ENCODE measurements around the gene ANKRD45. TPM values are rescaled to one million over a fixed set of nuclear protein-coding genes. Genes with fewer than 3 reads are reported as not detected.
"Not testable (repeated sequence)": the region's sequence is repeated elsewhere in the genome, so short reads cannot be mapped to it uniquely, and the experiment has no call there.

The ANKRD45 gene
- total RNA-seq, 3 donors from 2014 or later (not counting 1 experiment from before 2014, with no cell fraction given): not detected

DNA sequence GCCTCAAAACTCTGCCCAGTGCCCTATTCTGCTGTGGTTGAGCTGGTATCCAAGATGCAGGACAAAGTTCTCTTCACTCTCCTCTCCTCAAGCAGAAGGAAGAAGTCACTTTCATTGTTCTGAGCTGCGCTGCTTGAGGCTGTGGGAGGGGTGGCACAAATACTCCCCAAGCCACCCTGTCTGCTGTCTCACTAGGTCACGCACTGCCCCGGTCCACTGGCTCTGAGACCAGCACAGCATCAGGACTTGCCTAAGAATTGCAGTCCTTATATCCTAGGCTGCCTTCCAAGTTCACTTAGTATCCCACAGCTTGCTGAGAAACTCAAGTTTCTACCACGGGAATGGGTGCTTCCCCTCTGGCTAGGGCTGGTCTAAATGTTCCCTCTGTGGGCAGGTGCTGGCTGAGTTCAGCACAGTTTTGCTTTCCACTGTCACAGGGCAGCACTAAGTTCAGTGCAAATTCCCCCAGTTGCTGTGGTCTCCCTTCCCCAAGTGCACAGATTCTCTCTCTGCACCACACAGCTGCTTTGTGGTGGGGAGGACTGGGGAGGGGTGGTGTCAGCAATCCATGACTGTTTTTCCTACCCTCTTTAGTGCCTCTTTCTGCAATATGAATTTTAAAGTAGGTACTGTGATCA is 99.2 kb downstream of the ANKRD45 start:
- no peaks in the 10 kb centered on the region for H3K9me3 ChIP-seq (ENCODE audit: control insufficient read depth, insufficient read depth, low read length)
- 76% methylated on average over 4 of the region's 4 CpGs for WGBS (ENCODE audit: insufficient coverage)
- peaks cover 2% of the 10 kb centered on the region for H3K27me3 ChIP-seq (ENCODE audit: control insufficient read depth, insufficient read depth, low read length)
- H3K27me3 Mint-ChIP-seq (ENCODE audit: low read depth in 2 of 2): peaks cover 24 to 43% of the 10 kb centered on the region in 2 donors
- ATAC-seq (no peak), DNase-seq (no peak)
- intact Hi-C loops (cut with micrococcal nuclease): no loop called here
- H3K27ac ChIP-seq (ENCODE audit: low read length): no peak overlapping the region
- H3K4me1 Mint-ChIP-seq: no peaks in the 10 kb centered on the region
- peaks cover 23% of the 10 kb centered on the region for H3K36me3 Mint-ChIP-seq
- H3K4me1 ChIP-seq (ENCODE audit: control insufficient read depth, insufficient read depth, low read length): peaks cover 3% of the 10 kb centered on the region
- H3K9me3 Mint-ChIP-seq: peaks cover 2 to 12% of the 10 kb centered on the region in 2 donors
- TF ChIP-seq, protein P1, sequence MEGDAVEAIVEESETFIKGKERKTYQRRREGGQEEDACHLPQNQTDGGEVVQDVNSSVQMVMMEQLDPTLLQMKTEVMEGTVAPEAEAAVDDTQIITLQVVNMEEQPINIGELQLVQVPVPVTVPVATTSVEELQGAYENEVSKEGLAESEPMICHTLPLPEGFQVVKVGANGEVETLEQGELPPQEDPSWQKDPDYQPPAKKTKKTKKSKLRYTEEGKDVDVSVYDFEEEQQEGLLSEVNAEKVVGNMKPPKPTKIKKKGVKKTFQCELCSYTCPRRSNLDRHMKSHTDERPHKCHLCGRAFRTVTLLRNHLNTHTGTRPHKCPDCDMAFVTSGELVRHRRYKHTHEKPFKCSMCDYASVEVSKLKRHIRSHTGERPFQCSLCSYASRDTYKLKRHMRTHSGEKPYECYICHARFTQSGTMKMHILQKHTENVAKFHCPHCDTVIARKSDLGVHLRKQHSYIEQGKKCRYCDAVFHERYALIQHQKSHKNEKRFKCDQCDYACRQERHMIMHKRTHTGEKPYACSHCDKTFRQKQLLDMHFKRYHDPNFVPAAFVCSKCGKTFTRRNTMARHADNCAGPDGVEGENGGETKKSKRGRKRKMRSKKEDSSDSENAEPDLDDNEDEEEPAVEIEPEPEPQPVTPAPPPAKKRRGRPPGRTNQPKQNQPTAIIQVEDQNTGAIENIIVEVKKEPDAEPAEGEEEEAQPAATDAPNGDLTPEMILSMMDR (IDR thresholded peaks at IDR 0.05): no peak
- H3K4me3 ChIP-seq (ENCODE audit: low read length): no peak overlapping the region
- no peaks in the 10 kb centered on the region for H3K36me3 ChIP-seq (ENCODE audit: control insufficient read depth, insufficient read depth, low read length)
- no peak overlapping the region for H3K4me3 Mint-ChIP-seq
- H3K27ac Mint-ChIP-seq: no peak overlapping the region

DNA sequence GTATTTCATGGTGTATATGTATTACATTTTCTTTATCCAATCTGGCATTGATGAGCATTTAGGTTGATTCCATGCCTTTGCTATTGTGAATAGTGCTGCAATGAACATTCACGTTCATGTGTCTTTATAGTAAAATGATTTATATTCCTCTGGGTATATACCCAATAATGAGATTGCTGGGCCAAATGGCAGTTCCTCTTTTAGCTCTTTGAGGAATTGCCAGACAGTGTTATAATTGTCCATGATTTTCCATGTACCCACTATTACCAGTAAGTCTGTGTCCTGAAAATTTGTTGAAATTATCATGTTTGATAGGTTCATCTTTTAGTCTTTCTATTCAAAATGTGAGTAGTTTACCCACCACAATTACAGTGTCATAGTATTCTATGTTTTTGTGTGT is 101.2 kb downstream of the ANKRD45 start:
- no peak for DNase-seq
- Mint-ChIP-seq H3K27me3 (ENCODE audit: low read depth in 2 of 2) (peaks cover 27 to 57% of the 10 kb centered on the region in 2 donors), H3K4me3 (no peak overlapping the region), H3K9me3 (peaks cover 2 to 12% of the 10 kb centered on the region in 2 donors), H3K36me3 (peaks cover 23% of the 10 kb centered on the region), H3K27ac (no peak overlapping the region), H3K4me1 (no peaks in the 10 kb centered on the region)
- H3K9me3 ChIP-seq (ENCODE audit: control insufficient read depth, insufficient read depth, low read length): no peaks in the 10 kb centered on the region
- intact Hi-C loops (cut with micrococcal nuclease): no loop called here
- H3K27me3 ChIP-seq (ENCODE audit: control insufficient read depth, insufficient read depth, low read length): peaks cover 2% of the 10 kb centered on the region
- no CpG with 5 or more reads among the region's 1 CpG for WGBS (ENCODE audit: insufficient coverage)
- H3K4me3 ChIP-seq (ENCODE audit: low read length): no peak overlapping the region
- no peak overlapping the region for H3K27ac ChIP-seq (ENCODE audit: low read length)
- no peaks in the 10 kb centered on the region for H3K36me3 ChIP-seq (ENCODE audit: control insufficient read depth, insufficient read depth, low read length)
- TF ChIP-seq, protein P1 (IDR thresholded peaks at IDR 0.05): no peak
- peaks cover 3% of the 10 kb centered on the region for H3K4me1 ChIP-seq (ENCODE audit: control insufficient read depth, insufficient read depth, low read length)
- ATAC-seq: no peak

DNA sequence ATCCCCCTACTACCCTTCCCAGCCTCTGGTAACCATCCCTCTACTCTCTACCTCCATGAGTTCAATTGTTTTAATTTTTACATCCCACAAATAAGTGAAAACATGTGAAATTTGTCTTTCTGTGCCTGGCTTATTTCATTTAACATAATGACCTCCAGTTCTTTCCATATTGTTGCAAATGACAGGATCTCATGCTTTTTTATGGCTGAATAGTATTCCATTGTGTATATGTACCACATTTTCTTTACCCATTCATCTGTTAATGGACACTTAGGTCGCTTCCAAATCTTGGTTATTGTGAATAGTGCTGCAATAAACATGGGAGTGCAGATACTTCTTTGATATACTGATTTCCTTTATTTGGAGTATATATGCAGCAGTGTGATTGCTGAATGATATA is 105.8 kb downstream of the ANKRD45 start:
- H3K27ac Mint-ChIP-seq; H3K4me1 Mint-ChIP-seq; H3K4me3 Mint-ChIP-seq; H3K36me3 ChIP-seq (ENCODE audit: control insufficient read depth, insufficient read depth, low read length); H3K4me3 ChIP-seq (ENCODE audit: low read length); H3K27ac ChIP-seq (ENCODE audit: low read length); DNase-seq; H3K9me3 ChIP-seq (ENCODE audit: control insufficient read depth, insufficient read depth, low read length); ATAC-seq; H3K4me1 ChIP-seq (ENCODE audit: control insufficient read depth, insufficient read depth, low read length); H3K27me3 ChIP-seq (ENCODE audit: control insufficient read depth, insufficient read depth, low read length); intact Hi-C loops (cut with micrococcal nuclease): not testable (repeated sequence)
- peaks cover 2 to 12% of the 10 kb centered on the region in 2 donors for H3K9me3 Mint-ChIP-seq
- peaks cover 27 to 47% of the 10 kb centered on the region in 2 donors for H3K27me3 Mint-ChIP-seq (ENCODE audit: low read depth in 2 of 2)
- H3K36me3 Mint-ChIP-seq: peaks cover 23% of the 10 kb centered on the region
- no CpG with 5 or more reads among the region's 1 CpG for WGBS (ENCODE audit: insufficient coverage)

DNA sequence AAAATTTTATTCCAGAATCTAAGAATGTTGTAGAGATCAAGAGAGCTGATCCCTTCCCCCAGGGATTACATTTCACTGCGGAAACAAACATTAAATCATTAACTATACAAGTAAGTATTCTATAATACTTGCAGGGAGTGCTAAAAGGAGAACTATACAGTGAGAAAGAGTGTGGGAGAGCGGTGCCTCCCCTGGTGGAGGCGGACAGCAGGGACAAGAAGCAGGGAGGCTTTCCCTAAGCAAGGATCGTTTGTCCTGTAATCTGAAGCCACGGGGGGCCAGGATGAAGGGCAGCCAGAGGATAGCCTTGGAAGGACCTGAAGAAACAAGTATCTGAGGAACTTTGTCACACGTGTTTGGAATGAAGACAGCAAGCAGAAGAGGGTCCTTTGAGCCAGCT is 106.8 kb downstream of the ANKRD45 start:
- intact Hi-C loops (cut with micrococcal nuclease): no loop called here
- peaks cover 21 to 38% of the 10 kb centered on the region in 2 donors for H3K27me3 Mint-ChIP-seq (ENCODE audit: low read depth in 2 of 2)
- peaks cover 2 to 12% of the 10 kb centered on the region in 2 donors for H3K9me3 Mint-ChIP-seq
- no peaks in the 10 kb centered on the region for H3K9me3 ChIP-seq (ENCODE audit: control insufficient read depth, insufficient read depth, low read length)
- DNase-seq (no peak), ATAC-seq (no peak)
- no peaks in the 10 kb centered on the region for H3K27me3 ChIP-seq (ENCODE audit: control insufficient read depth, insufficient read depth, low read length)
- TF ChIP-seq, protein P1 (IDR thresholded peaks at IDR 0.05): no peak
- H3K4me1 ChIP-seq (ENCODE audit: control insufficient read depth, insufficient read depth, low read length): no peaks in the 10 kb centered on the region
- no peaks in the 10 kb centered on the region for H3K4me1 Mint-ChIP-seq
- H3K4me3 Mint-ChIP-seq: no peak overlapping the region
- H3K27ac Mint-ChIP-seq: no peak overlapping the region
- WGBS (ENCODE audit: insufficient coverage): 79% methylated on average over 5 of the region's 6 CpGs
- peaks cover 15% of the 10 kb centered on the region for H3K36me3 Mint-ChIP-seq
- no peaks in the 10 kb centered on the region for H3K36me3 ChIP-seq (ENCODE audit: control insufficient read depth, insufficient read depth, low read length)
- no peak overlapping the region for H3K4me3 ChIP-seq (ENCODE audit: low read length)
- no peak overlapping the region for H3K27ac ChIP-seq (ENCODE audit: low read length)

Measured in natural killer cell (primary cell).